Endothelial cell of umbilical vein (primary cell): Measurements from ENCODE around the gene GRID1. TPM values are rescaled to one million over a fixed set of nuclear protein-coding genes. Genes with fewer than 3 reads are reported as not detected.

Experiments used
- BruUV-seq: library from RNA; stranded (reverse); fragments of 400-500 nt; replicated peaks from 2 replicates; lab custom pipeline; 2021; lab: Mats Ljungman, UMichigan
- CTCF ChIA-PET: fragments of 300-600, 350-600 bp; sonication (Branson Sonifier 250); formaldehyde crosslinking; loops from one replicate; lab custom pipeline; 2021; ENCODE audit warnings: antibody characterized with exemption, inconsistent platforms; lab: Charles Lee
- POLR2A ChIA-PET: fragments of 300-600, 350-600 bp; sonication (Branson Sonifier 250); formaldehyde crosslinking; loops from one replicate; lab custom pipeline; 2021; ENCODE audit warnings: antibody characterized with exemption, inconsistent platforms; lab: Charles Lee
- DNase-seq: peaks from one replicate; pipeline ENCODE4 v3.0.0-alpha.2; 2011; ENCODE audit warnings: low read depth, low spot score
- FAIRE-seq: peaks from 2 replicates; lab custom pipeline; 2011; peaks lifted over from hg19 to GRCh38; lab: Jason Lieb, UNC
- H2AFZ ChIP-seq: 2 replicates; pipeline ENCODE4 v1.6.0; 2012; ENCODE audit warnings: low read depth, low read length, control low read depth, inconsistent platforms
- H3K27ac ChIP-seq: 2 replicates; pipeline ENCODE4 v1.5.1; 2011; ENCODE audit warnings: low read depth, mild to moderate bottlenecking, control low read depth, low read length, moderate library complexity; ENCODE audit not compliant: insufficient read depth
- H3K27me3 ChIP-seq, 2 experiments: 2 replicates each; pipeline versions ENCODE4 v1.6.0 to v1.6.1; 2011; ENCODE audit warnings: low read length in 2 of 2, mixed read lengths in 1 of 2; ENCODE audit not compliant: control insufficient read depth in 2 of 2, insufficient read depth in 2 of 2
- H3K36me3 ChIP-seq, 2 experiments: 2 replicates in 1 of 2; 3 replicates in 1 of 2; pipeline ENCODE4 v1.5.1; 2011; ENCODE audit warnings: low read length in 2 of 2, mild to moderate bottlenecking in 1 of 2, moderate library complexity in 1 of 2; ENCODE audit not compliant: control insufficient read depth in 2 of 2, insufficient read depth in 2 of 2; ENCODE audit errors: extremely low read depth in 1 of 2
- H3K4me1 ChIP-seq: 3 replicates; pipeline ENCODE4 v1.5.1; 2011; ENCODE audit warnings: mild to moderate bottlenecking, low read length; ENCODE audit not compliant: control insufficient read depth, insufficient read depth; ENCODE audit errors: extremely low read depth
- H3K4me2 ChIP-seq: 2 replicates; pipeline ENCODE4 v1.6.1; 2011; ENCODE audit warnings: low read length, control low read depth, mixed read lengths; ENCODE audit not compliant: insufficient read depth
- H3K4me3 ChIP-seq, 3 experiments: fragments of 200-600 bp in 1 of 3; sonication (generic), shearing (Covaris generic) in 1 of 3; replicated peaks in 1 of 3; 2 replicates each; pipeline ENCODE4 v1.5.1; 2011 to 2016; ENCODE audit warnings: control low read depth in 3 of 3, low read length in 3 of 3, mild to moderate bottlenecking in 2 of 3, inconsistent platforms in 1 of 3, low read depth in 1 of 3, moderate library complexity in 1 of 3; ENCODE audit not compliant: insufficient read depth in 1 of 3
- H3K79me2 ChIP-seq: 2 replicates; pipeline ENCODE4 v1.6.0; 2012; ENCODE audit warnings: low read length, inconsistent platforms; ENCODE audit not compliant: control insufficient read depth, insufficient read depth
- H3K9ac ChIP-seq: replicated peaks from 2 replicates; pipeline ENCODE3; 2011; ENCODE audit warnings: low read length, control low read depth; ENCODE audit not compliant: insufficient read depth; ENCODE audit errors: extremely low read depth
- H3K9me1 ChIP-seq: replicated peaks from 3 replicates; pipeline ENCODE4 v1.6.0; 2011; ENCODE audit warnings: mild to moderate bottlenecking, low read length; ENCODE audit not compliant: control insufficient read depth, insufficient read depth; ENCODE audit errors: extremely low read depth
- H3K9me3 ChIP-seq: replicated peaks from 2 replicates; pipeline ENCODE4 v1.5.1; 2012; ENCODE audit warnings: low read length, inconsistent platforms; ENCODE audit not compliant: control insufficient read depth, insufficient read depth
- H4K20me1 ChIP-seq: replicated peaks from 2 replicates; pipeline ENCODE3; 2011; ENCODE audit warnings: mild to moderate bottlenecking, low read length; ENCODE audit not compliant: control insufficient read depth, insufficient read depth; ENCODE audit errors: extremely low read depth
- EZH2 ChIP-seq: IDR thresholded peaks from 2 replicates; pipeline ENCODE4 v1.6.1; 2012; ENCODE audit warnings: borderline replicate concordance, low read depth, mild to moderate bottlenecking, moderate library complexity, low read length, inconsistent platforms; ENCODE audit not compliant: severe bottlenecking
- GATA2 ChIP-seq: IDR thresholded peaks from 2 replicates; pipeline ENCODE4 v1.7.0; 2011; ENCODE audit warnings: low read depth, mild to moderate bottlenecking, moderate library complexity, mixed read lengths, low read length; ENCODE audit not compliant: insufficient read length, insufficient read depth
- JUN ChIP-seq: IDR thresholded peaks from 2 replicates; pipeline ENCODE4 v1.6.1; 2011; ENCODE audit warnings: borderline replicate concordance, low read depth; ENCODE audit not compliant: insufficient read length, insufficient read depth
- MAX ChIP-seq: IDR thresholded peaks from 2 replicates; pipeline ENCODE4 v1.6.1; 2011; ENCODE audit not compliant: insufficient read depth, insufficient read length
- POLR2A ChIP-seq: IDR thresholded peaks from 2 replicates; pipeline ENCODE4 v1.6.1; 2012; ENCODE audit warnings: low read depth, mild to moderate bottlenecking, control low read depth, low read length
- POLR2AphosphoS5 ChIP-seq: IDR thresholded peaks from 2 replicates; pipeline ENCODE4 v1.6.1; 2012; ENCODE audit warnings: low read depth, mild to moderate bottlenecking, control low read depth, low read length, moderate library complexity; ENCODE audit not compliant: insufficient read depth
- dilution Hi-C: fragments of 300-500 bp; cut with MboI; formaldehyde crosslinking; loops from one replicate; pipeline ENCODE4 v1.15.0; 2019; ENCODE audit warnings: low sequenced_read_pairs; ENCODE audit not compliant: extremely low pct_ligation_motif_present
- intact Hi-C: fragments of 100-400 bp; cut with micrococcal nuclease; formaldehyde crosslinking; loops from one replicate; pipeline ENCODE4 v1.10.0; 2022
- polyA plus RNA-seq, 4 experiments: library from polyadenylated mRNA; depleted of rRNA in 3 of 4; stranded (reverse) in 3 of 4; unstranded in 1 of 4; fragments of >200 nt; gene quantifications; 2 replicates each; pipeline versions ENCODE4 v1.2.1 to v1.2.3, GENCODE V29; 2011 to 2012; ENCODE audit warnings: missing spikeins in 1 of 4
- total RNA-seq: library from RNA; stranded (reverse); gene quantifications from 2 replicates; pipeline ENCODE4 v1.2.3, GENCODE V29; 2021

GRID1 gene
- total and polyA plus RNA-seq, 2 donors (not counting 3 experiments of a cell fraction or from before 2014, with no cell fraction given) = not detected

GRCh38 chr10:86256690-86257315 is 109.8 kb downstream of the GRID1 start:
- intact Hi-C loops = no loop called here
- CTCF ChIA-PET = no interaction called here
- H3K4me3 ChIP-seq = no peak overlapping the region
- POLR2A ChIA-PET = no interaction called here
- no peak overlapping the region for H3K4me2 ChIP-seq
- H3K79me2 ChIP-seq = no peaks in the 10 kb centered on the region
- TF ChIP-seq MAX (no peak), JUN (no peak), POLR2A (no peak), POLR2AphosphoS5 (no peak), GATA2 (no peak), EZH2 (no peak)
- no peaks in the 10 kb centered on the region for H3K9me3 ChIP-seq
- H2AFZ ChIP-seq = no peak overlapping the region
- H3K9ac ChIP-seq = no peak overlapping the region
- DNase-seq (no peak), FAIRE-seq (no peak)
- no TSS peak for BruUV-seq
- H3K9me1 ChIP-seq = no peaks in the 10 kb centered on the region
- H4K20me1 ChIP-seq = no peaks in the 10 kb centered on the region
- H3K27ac ChIP-seq = no peak overlapping the region
- no peaks in the 10 kb centered on the region for H3K4me1 ChIP-seq
- dilution Hi-C loops = no loop called here
- no peaks in the 10 kb centered on the region for H3K27me3 ChIP-seq
- no peaks in the 10 kb centered on the region for H3K36me3 ChIP-seq
